Amniotic stem cell (primary cell): Measurements from ENCODE around the gene COMMD4.
"Not testable (repeated sequence)": the region's sequence is repeated elsewhere in the genome, so short reads cannot be mapped to it uniquely, and the experiment has no call there.

Experiments used
- DNase-seq: peaks from one replicate; lab custom pipeline; 2025; lab: John Stamatoyannopoulos, UW

COMMD4 gene

GRCh38 chr15:75332093-75332492 is 3.8 kb upstream of the COMMD4 start:
- DNase-seq, result not testable (repeated sequence)

- DNase-seq, result not testable (repeated sequence)
Measured at GRCh38 chr15:75333654-75334419, 2.0 kb upstream of the COMMD4 start.

GRCh38 chr15:75335313-75335704 is 554 bp upstream of the COMMD4 start:
- no peak for DNase-seq

- DNase-seq, result no peak
Measured at GRCh38 chr15:75338661-75339240, 2.9 kb downstream of the COMMD4 start.

GRCh38 chr15:75339531-75340240 is 3.8 kb downstream of the COMMD4 start:
- no peak for DNase-seq

GRCh38 chr15:75342221-75342620 is 6.4 kb downstream of the COMMD4 start:
- DNase-seq, result no peak

GRCh38 chr15:75343953-75344352 is 8.1 kb downstream of the COMMD4 start:
- DNase-seq, result not testable (repeated sequence)

GRCh38 chr15:75346796-75347221 is 10.9 kb downstream of the COMMD4 start, which contains the start of gene NEIL1:
TSS of gene NEIL1 (plus strand) at chr15:75347039. CDS start at chr15:75348906, 1,867 bp downstream.
- no peak for DNase-seq

GRCh38 chr15:75347222-75348033 is 11.6 kb downstream of the COMMD4 start:
- DNase-seq, result no peak

GRCh38 chr15:75348034-75348561 is 12.2 kb downstream of the COMMD4 start:
- no peak for DNase-seq

- DNase-seq, result no peak
Measured at GRCh38 chr15:75348562-75349350, 12.9 kb downstream of the COMMD4 start.

- not testable (repeated sequence) for DNase-seq
Measured at GRCh38 chr15:75349351-75349669, 13.4 kb downstream of the COMMD4 start.

GRCh38 chr15:75349851-75350588 is 14.2 kb downstream of the COMMD4 start:
- DNase-seq, result no peak

- no peak for DNase-seq
Measured at GRCh38 chr15:75350601-75351361, 14.9 kb downstream of the COMMD4 start.

- DNase-seq, result no peak
Measured at GRCh38 chr15:75352186-75353080, 16.6 kb downstream of the COMMD4 start.

GRCh38 chr15:75353604-75354003 is 17.7 kb downstream of the COMMD4 start:
- no peak for DNase-seq

GRCh38 chr15:75354454-75354853 is 18.6 kb downstream of the COMMD4 start:
- DNase-seq, result no peak

- DNase-seq, result no peak
Measured at GRCh38 chr15:75355369-75355768, 19.5 kb downstream of the COMMD4 start.

- DNase-seq, result no peak
Measured at GRCh38 chr15:75356006-75356405, 20.1 kb downstream of the COMMD4 start.
